PC-9 (cell line): ENCODE measurements around the gene INAFM2. TPM values are rescaled to one million over a fixed set of nuclear protein-coding genes. Genes with fewer than 3 reads are reported as not detected.

Experiments used
- BruUV-seq: library from RNA; stranded (reverse); fragments of 400-500 nt; replicated peaks from 2 replicates; lab custom pipeline; 2021; lab: Mats Ljungman, UMichigan
- CTCF ChIA-PET: fragments of 300-600 bp; sonication (Branson Sonifier 250); formaldehyde crosslinking; loops from one replicate; lab custom pipeline; 2022; ENCODE audit warnings: antibody characterized with exemption; lab: Charles Lee
- POLR2A ChIA-PET: fragments of 300-600 bp; sonication (Branson Sonifier 250); formaldehyde crosslinking; loops from one replicate; lab custom pipeline; 2022; ENCODE audit warnings: antibody characterized with exemption; ENCODE audit not compliant: unreplicated experiment; lab: Charles Lee
- DNase-seq, 2 experiments: peaks; one replicate each; pipeline versions ENCODE4 v3.0.0 to v3.0.0-alpha.2; 2015 to 2022; ENCODE audit warnings: mixed read lengths in 1 of 2
- H2AFZ ChIP-seq: fragments of 200-600 bp; sonication (generic); 2 replicates; pipeline ENCODE4 v1.8.1; 2017; ENCODE audit warnings: antibody characterized with exemption
- H3F3A ChIP-seq: fragments of 200-600 bp; sonication (generic); 2 replicates; pipeline ENCODE4 v1.8.1; 2017; ENCODE audit warnings: antibody characterized with exemption, mild to moderate bottlenecking, low read depth; ENCODE audit not compliant: insufficient read depth
- H3K27ac ChIP-seq: fragments of 200-600 bp; sonication (generic); 2 replicates; pipeline ENCODE4 v1.6.1; 2016; ENCODE audit warnings: mixed run types
- H3K27me3 ChIP-seq: fragments of 200-600 bp; sonication (generic); 2 replicates; pipeline ENCODE4 v1.6.1; 2016; ENCODE audit warnings: low read depth, mixed run types; ENCODE audit not compliant: insufficient read depth
- H3K36me3 ChIP-seq: fragments of 200-600 bp; sonication (generic); 2 replicates; pipeline ENCODE4 v1.6.1; 2016; ENCODE audit warnings: low read depth, mixed run types
- H3K4me1 ChIP-seq: fragments of 200-600 bp; sonication (generic); replicated peaks from 2 replicates; pipeline ENCODE4 v1.6.1; 2016; ENCODE audit warnings: mixed run types; ENCODE audit not compliant: insufficient read depth
- H3K4me2 ChIP-seq: fragments of 200-600 bp; sonication (generic); 2 replicates; pipeline ENCODE4 v1.6.1; 2017; ENCODE audit warnings: mixed run types
- H3K4me3 ChIP-seq: fragments of 200-600 bp; sonication (generic); 2 replicates; pipeline ENCODE4 v1.6.1; 2016; ENCODE audit warnings: mixed run types
- H3K79me2 ChIP-seq: fragments of 200-600 bp; sonication (generic); 2 replicates; pipeline ENCODE4 v1.6.1; 2017; ENCODE audit warnings: low read depth, mixed run types
- H3K9me2 ChIP-seq: fragments of 200-600 bp; sonication (generic); 2 replicates; pipeline ENCODE4 v1.8.1; 2017; ENCODE audit warnings: mild to moderate bottlenecking; ENCODE audit not compliant: insufficient read depth
- H3K9me3 ChIP-seq: fragments of 200-600 bp; sonication (generic); 2 replicates; pipeline ENCODE4 v1.8.1; 2016; ENCODE audit warnings: low read depth; ENCODE audit not compliant: insufficient read depth
- H4K20me1 ChIP-seq: fragments of 200-600 bp; sonication (generic); 2 replicates; pipeline ENCODE4 v1.8.1; 2017; ENCODE audit not compliant: insufficient read depth
- CTCF ChIP-seq: fragments of 200-600 bp; sonication (generic); conservative IDR thresholded peaks from 2 replicates; pipeline ENCODE4 v1.6.1; 2017; ENCODE audit warnings: mixed run types, antibody characterized with exemption, mild to moderate bottlenecking, moderate library complexity
- EZH2 ChIP-seq: fragments of 200-600 bp; sonication (generic); IDR thresholded peaks from 2 replicates; pipeline ENCODE4 v1.8.0; 2017; ENCODE audit warnings: antibody characterized with exemption, low read depth
- intact Hi-C: fragments of 100-400 bp; cut with micrococcal nuclease; formaldehyde crosslinking; loops from one replicate; pipeline ENCODE4 v1.10.0; 2022; ENCODE audit not compliant: unreplicated experiment
- total RNA-seq: library from RNA; stranded (reverse); gene quantifications from 2 replicates; pipeline ENCODE4 v1.2.3, GENCODE V29; 2021

Gene INAFM2
- total RNA-seq, 1 experiment from 2014 or later: 2.4 TPM

- BruUV-seq: no TSS peak
- ChIA-PET CTCF (interaction anchor here (0.6 kb wide), 3 partner anchors 16 to 405 kb away, joined by 3 to 7 read pairs (median 4); no protein-coding TSS in a partner anchor), POLR2A (no interaction called here)
- no peak for TF ChIP-seq EZH2
- TF ChIP-seq CTCF: no peak
- no peak overlapping the region for H2AFZ ChIP-seq
- no peaks in the 10 kb centered on the region for H3K79me2 ChIP-seq
- no peaks in the 10 kb centered on the region for H3K4me1 ChIP-seq
- peak in 1 of 2 experiments; percentile 49 for DNase-seq
- H3K4me3 ChIP-seq: no peak overlapping the region
- no peaks in the 10 kb centered on the region for H3K36me3 ChIP-seq
- no peaks in the 10 kb centered on the region for H3K27me3 ChIP-seq
- H3K27ac ChIP-seq: no peak overlapping the region
- H4K20me1 ChIP-seq: no peaks in the 10 kb centered on the region
- intact Hi-C loops: no loop called here
- H3K9me2 ChIP-seq: no peaks in the 10 kb centered on the region
- no peaks in the 10 kb centered on the region for H3F3A ChIP-seq
- H3K4me2 ChIP-seq: no peak overlapping the region
- H3K9me3 ChIP-seq: no peaks in the 10 kb centered on the region
These were observed 34.2 kb upstream of the INAFM2 start for GRCh38 chr15:40289140-40289775.

- TF ChIP-seq EZH2 (no peak), CTCF (no peak)
- intact Hi-C loops: no loop called here
- no peak overlapping the region for H3K4me2 ChIP-seq
- no peaks in the 10 kb centered on the region for H3F3A ChIP-seq
- CTCF ChIA-PET: interaction anchor here (0.6 to 1.2 kb wide), 5 partner anchors 11 to 74 kb away, joined by 3 to 5 read pairs (median 4); no protein-coding TSS in a partner anchor
- H3K79me2 ChIP-seq: no peaks in the 10 kb centered on the region
- H3K9me2 ChIP-seq: no peaks in the 10 kb centered on the region
- H4K20me1 ChIP-seq: no peaks in the 10 kb centered on the region
- no peak for DNase-seq
- H2AFZ ChIP-seq: no peak overlapping the region
- POLR2A ChIA-PET: interaction anchor here (0.7 kb wide), 1 partner anchor 48 kb away, joined by 3 read pairs; no protein-coding TSS in a partner anchor
- no peaks in the 10 kb centered on the region for H3K4me1 ChIP-seq
- BruUV-seq: no TSS peak
- H3K27me3 ChIP-seq: no peaks in the 10 kb centered on the region
- H3K4me3 ChIP-seq: no peak overlapping the region
- H3K9me3 ChIP-seq: no peaks in the 10 kb centered on the region
- H3K36me3 ChIP-seq: no peaks in the 10 kb centered on the region
- H3K27ac ChIP-seq: no peak overlapping the region
These were observed 33.0 kb upstream of the INAFM2 start for GRCh38 chr15:40290545-40290917.

DNA sequence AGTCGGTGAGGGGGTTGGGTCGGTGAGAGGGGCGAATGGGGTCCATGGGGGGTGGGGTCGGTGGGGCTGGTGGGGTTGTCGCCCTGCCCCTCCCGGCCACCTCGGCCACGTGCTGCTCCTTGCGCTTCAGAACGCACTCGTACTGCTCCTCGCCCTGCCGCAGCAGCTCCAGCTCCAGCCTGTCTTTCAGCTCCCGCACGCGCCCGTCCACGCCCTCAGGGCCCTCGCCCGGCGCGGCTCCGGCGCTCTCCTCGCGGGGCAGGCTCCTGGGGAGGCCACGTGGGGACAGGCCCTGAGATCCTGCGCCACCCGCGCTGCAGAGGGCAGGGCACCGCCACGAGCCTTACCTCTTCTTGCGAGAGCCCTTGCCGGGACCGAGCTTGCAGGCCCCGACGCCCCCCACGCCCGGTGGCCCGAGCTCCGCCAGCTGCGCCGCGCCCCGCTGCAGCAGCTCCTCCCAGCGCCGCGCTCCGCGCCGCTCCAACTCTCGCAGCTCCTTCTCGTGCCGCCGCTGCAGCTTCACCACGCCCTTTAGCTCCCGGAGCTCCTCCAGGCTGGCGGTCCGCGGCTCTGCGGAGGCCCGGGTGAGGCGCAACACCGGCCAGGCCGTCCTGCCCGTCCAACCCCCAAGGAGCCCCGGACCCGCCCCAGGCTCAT, 32.4 kb upstream of the INAFM2 start:
- no peaks in the 10 kb centered on the region for H3K79me2 ChIP-seq
- peak overlapping the region; percentile 70 for H3K4me2 ChIP-seq
- no peaks in the 10 kb centered on the region for H3K27me3 ChIP-seq
- H3K27ac ChIP-seq: no peak overlapping the region
- peak overlapping the region; percentile 75 for H2AFZ ChIP-seq
- H3K36me3 ChIP-seq: no peaks in the 10 kb centered on the region
- POLR2A ChIA-PET: interaction anchor here (0.6 to 0.7 kb wide), 3 partner anchors 47 to 603 kb away, joined by 3 to 14 read pairs (median 3); partner anchors contain the start of gene VPS18
- peak; percentile 54 to 59 for DNase-seq
- H3K9me3 ChIP-seq: no peaks in the 10 kb centered on the region
- H3K4me1 ChIP-seq: no peaks in the 10 kb centered on the region
- no peaks in the 10 kb centered on the region for H3F3A ChIP-seq
- BruUV-seq: no TSS peak
- H4K20me1 ChIP-seq: no peaks in the 10 kb centered on the region
- intact Hi-C loops: no loop called here
- TF ChIP-seq EZH2 (no peak), CTCF (no peak)
- H3K9me2 ChIP-seq: no peaks in the 10 kb centered on the region
- peak overlapping the region; percentile 54; the same call in 1 of the 2 replicates for H3K4me3 ChIP-seq
- CTCF ChIA-PET: interaction anchor here (0.6 to 1.2 kb wide), 5 partner anchors 11 to 74 kb away, joined by 3 to 5 read pairs (median 4); no protein-coding TSS in a partner anchor
